Adipocyte (in vitro differentiated cells): ENCODE data around the gene GDI2.
"Not testable (repeated sequence)": the region's sequence is repeated elsewhere in the genome, so short reads cannot be mapped to it uniquely, and the experiment has no call there.

ENCODE experiments used
- DNase-seq: peaks from one replicate; pipeline ENCODE4 v3.0.0-alpha.2; 2015; ENCODE audit warnings: low read depth
- H3K27me3 ChIP-seq: replicated peaks from 2 replicates; pipeline ENCODE4 v1.7.0; 2013; ENCODE audit warnings: mild to moderate bottlenecking, low read length, moderate library complexity; ENCODE audit not compliant: control insufficient read depth, insufficient read depth
- H3K36me3 ChIP-seq: 2 replicates; pipeline ENCODE4 v1.7.0; 2013; ENCODE audit warnings: low read length, mild to moderate bottlenecking, moderate library complexity; ENCODE audit not compliant: control insufficient read depth, insufficient read depth, severe bottlenecking
- H3K4me1 ChIP-seq: 2 replicates; pipeline ENCODE4 v1.7.0; 2013; ENCODE audit warnings: mild to moderate bottlenecking, low read length, moderate library complexity; ENCODE audit not compliant: control insufficient read depth, insufficient read depth
- H3K4me3 ChIP-seq: 2 replicates; pipeline ENCODE4 v1.7.0; 2013; ENCODE audit warnings: mild to moderate bottlenecking, low read length, moderate library complexity
- H3K9ac ChIP-seq: 2 replicates; pipeline ENCODE4 v1.7.0; 2013; ENCODE audit warnings: mild to moderate bottlenecking, low read length, moderate library complexity
- H3K9me3 ChIP-seq: 2 replicates; pipeline ENCODE4 v1.7.0; 2013; ENCODE audit warnings: mild to moderate bottlenecking, low read length, moderate library complexity; ENCODE audit not compliant: control insufficient read depth

The GDI2 gene

GRCh38 chr10:5813341-5814109 is at the start of gene GDI2:
Gene GDI2 (minus strand): TSS chr10:5813434. CDS start chr10:5813258, 176 bp downstream.
- H3K36me3 ChIP-seq, result no peaks in the 10 kb centered on the region
- DNase-seq, result peak; percentile 98
- H3K9ac ChIP-seq, result peak within 1 kb of the TSS; percentile 100
- H3K4me3 ChIP-seq, result peak within 1 kb of the TSS; percentile 100
- H3K9me3 ChIP-seq, result no peaks in the 10 kb centered on the region
- peaks cover 40% of the 10 kb centered on the region for H3K4me1 ChIP-seq
- no peaks in the 10 kb centered on the region for H3K27me3 ChIP-seq

- H3K36me3 ChIP-seq, result no peaks in the 10 kb centered on the region
- DNase-seq, result no peak
- H3K9ac ChIP-seq, result no peak overlapping the region
- no peak overlapping the region for H3K4me3 ChIP-seq
- H3K4me1 ChIP-seq, result peaks cover 5% of the 10 kb centered on the region
- no peaks in the 10 kb centered on the region for H3K9me3 ChIP-seq
- no peaks in the 10 kb centered on the region for H3K27me3 ChIP-seq
These were observed 49.2 kb upstream of the GDI2 start for GRCh38 chr10:5862360-5862961.

DNA sequence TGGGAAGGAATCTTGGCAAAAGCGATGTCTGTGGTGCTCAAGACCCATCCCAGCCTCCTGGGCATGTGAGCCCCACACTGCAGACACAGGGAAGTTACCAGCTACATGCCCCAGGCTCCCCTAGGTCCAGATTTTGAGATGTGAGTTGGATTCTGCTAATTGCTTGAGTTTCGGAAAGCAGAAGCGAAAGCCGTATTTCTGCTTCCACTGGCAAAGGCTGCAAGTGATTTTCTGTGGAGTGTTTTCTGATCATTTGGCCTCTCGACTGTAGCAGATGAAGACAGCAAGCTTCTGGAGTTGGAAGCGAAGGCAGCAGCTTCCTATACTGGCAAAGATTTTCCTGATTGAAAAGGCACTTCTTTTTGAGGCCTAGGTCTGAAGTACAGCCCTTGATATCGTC is 46.8 kb upstream of the GDI2 start:
- Histone ChIP-seq H3K9me3 (no peaks in the 10 kb centered on the region), H3K4me3 (no peak overlapping the region), H3K27me3 (peaks cover 6% of the 10 kb centered on the region), H3K9ac (no peak overlapping the region), H3K4me1 (peaks cover 5% of the 10 kb centered on the region), H3K36me3 (no peaks in the 10 kb centered on the region)
- DNase-seq, result no peak

DNA sequence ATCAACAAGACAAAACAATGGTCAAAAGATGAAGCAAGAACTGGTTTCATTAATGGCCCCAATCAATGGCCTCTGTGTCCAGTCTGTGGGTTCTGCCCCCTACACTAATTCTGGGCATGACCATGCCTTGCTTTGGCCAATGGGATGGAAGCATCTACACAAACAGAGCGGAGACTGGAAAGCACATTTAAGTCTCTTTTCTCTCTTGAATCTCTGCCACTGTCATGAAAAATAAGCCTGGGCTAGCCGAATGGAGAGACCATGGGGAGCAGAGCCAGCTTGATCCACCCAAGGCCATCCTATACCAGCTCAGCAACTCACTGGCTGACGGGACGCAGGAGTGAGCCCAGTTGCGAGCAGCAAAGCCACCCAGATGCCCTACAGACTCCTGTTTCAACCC is 45.6 kb upstream of the GDI2 start:
- Histone ChIP-seq H3K36me3 (no peaks in the 10 kb centered on the region), H3K9me3 (no peaks in the 10 kb centered on the region), H3K4me1 (peaks cover 5% of the 10 kb centered on the region), H3K27me3 (peaks cover 6% of the 10 kb centered on the region), H3K4me3 (no peak overlapping the region), H3K9ac (no peak overlapping the region)
- no peak for DNase-seq

DNA sequence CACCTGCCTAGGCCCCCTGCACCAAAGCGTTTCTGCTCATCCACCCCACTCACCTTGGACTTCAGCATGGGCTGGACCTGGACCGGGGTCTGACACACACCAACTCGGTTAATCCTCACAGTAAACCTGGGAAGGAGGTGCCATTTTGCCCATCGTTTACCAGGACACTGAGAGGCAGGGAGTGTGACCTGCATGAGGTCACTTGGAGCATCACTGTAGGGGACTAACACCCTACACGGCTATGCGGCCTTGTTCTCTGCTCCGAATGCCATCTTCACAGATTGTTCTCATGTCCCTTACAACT is 43.4 kb upstream of the GDI2 start:
- Histone ChIP-seq H3K36me3 (no peaks in the 10 kb centered on the region), H3K9me3 (no peaks in the 10 kb centered on the region), H3K4me1 (peaks cover 5% of the 10 kb centered on the region), H3K4me3 (no peak overlapping the region), H3K27me3 (peaks cover 6% of the 10 kb centered on the region), H3K9ac (no peak overlapping the region)
- no peak for DNase-seq

- peaks cover 6% of the 10 kb centered on the region for H3K27me3 ChIP-seq
- no peaks in the 10 kb centered on the region for H3K36me3 ChIP-seq
- no peak for DNase-seq
- no peak overlapping the region for H3K4me3 ChIP-seq
- H3K4me1 ChIP-seq, result no peaks in the 10 kb centered on the region
- H3K9ac ChIP-seq, result no peak overlapping the region
- H3K9me3 ChIP-seq, result no peaks in the 10 kb centered on the region
These were observed 42.9 kb upstream of the GDI2 start for GRCh38 chr10:5855979-5856700.

DNA sequence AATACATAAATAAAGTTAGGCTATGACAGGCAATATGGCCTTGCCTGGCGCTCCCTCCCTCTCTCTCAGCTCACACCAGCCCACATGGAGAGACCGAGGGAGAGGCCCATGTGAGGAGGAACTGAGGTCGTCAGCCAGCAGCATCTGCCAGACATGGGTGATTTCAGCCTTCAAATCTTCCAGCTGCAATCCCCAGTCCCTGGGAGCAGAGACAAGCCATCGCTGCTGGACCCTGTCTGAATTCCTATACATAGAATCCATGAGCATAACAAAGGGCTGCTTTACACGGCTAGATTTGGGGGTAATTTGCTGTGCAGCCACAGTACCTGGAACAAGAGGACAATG is 40.9 kb upstream of the GDI2 start:
- no peaks in the 10 kb centered on the region for H3K4me1 ChIP-seq
- H3K9ac ChIP-seq, result no peak overlapping the region
- H3K27me3 ChIP-seq, result peaks cover 6% of the 10 kb centered on the region
- DNase-seq, result no peak
- H3K9me3 ChIP-seq, result no peaks in the 10 kb centered on the region
- H3K4me3 ChIP-seq, result no peak overlapping the region
- H3K36me3 ChIP-seq, result no peaks in the 10 kb centered on the region

DNA sequence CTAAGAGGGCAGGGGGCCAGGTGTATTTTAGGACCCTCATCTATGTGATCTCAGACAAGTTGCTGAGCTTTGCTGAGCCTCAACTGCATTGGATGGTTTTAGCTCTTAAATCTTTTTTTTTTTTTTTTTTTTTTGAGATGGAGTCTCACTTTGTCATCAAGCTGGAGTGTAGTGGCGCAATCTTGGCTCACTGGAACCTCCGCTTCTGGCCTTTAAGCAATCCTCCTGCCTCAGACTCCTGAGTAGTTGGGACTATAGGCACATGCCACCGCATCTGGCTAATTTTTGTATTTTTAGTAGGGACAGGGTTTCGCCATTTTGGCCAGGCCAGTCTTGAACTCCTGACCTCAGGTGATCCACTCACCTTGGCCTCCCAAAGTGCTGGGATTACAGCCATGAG is 33.4 kb upstream of the GDI2 start:
- not testable (repeated sequence) for H3K9me3 ChIP-seq, H3K36me3 ChIP-seq, H3K9ac ChIP-seq, H3K4me3 ChIP-seq, H3K4me1 ChIP-seq, DNase-seq, H3K27me3 ChIP-seq

- Histone ChIP-seq H3K4me1 (peaks cover 12% of the 10 kb centered on the region), H3K27me3 (no peaks in the 10 kb centered on the region), H3K9ac (no peak overlapping the region), H3K36me3 (no peaks in the 10 kb centered on the region), H3K4me3 (peak overlapping the region; percentile 37), H3K9me3 (no peaks in the 10 kb centered on the region)
- DNase-seq, result no peak
These were observed 31.3 kb upstream of the GDI2 start for GRCh38 chr10:5844345-5845055.

DNA sequence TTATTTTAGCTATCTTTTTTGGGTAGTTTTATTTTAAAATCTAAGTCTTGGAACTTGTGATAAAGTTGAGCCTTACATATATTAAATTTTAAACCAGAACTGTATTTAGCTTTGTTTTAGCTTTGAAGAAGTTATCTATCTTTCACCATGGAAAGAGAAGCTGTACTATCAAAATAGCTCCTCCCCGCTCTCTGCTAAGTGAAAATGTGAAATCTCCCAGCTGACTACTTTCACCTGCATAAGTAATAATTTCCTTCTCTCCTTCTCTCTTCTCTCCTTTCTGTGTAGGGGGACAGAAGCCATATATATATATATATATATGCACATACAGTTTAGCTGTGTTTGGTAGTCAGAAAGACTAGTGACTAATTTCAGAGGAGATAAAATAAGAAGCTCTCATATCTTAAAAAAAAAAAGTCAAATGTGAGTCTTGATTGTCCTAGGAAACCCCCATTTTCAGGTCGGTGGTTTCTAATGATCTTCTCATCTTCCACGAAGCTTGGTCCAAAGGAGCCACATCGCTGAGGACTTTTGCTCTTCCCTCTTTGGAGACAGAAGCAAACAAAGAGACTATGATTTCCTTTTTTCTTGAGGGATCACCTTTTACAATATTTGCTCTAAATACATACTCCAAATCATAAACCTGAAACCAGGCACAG is 30.6 kb upstream of the GDI2 start:
- Histone ChIP-seq H3K9me3 (no peaks in the 10 kb centered on the region), H3K4me3 (no peak overlapping the region), H3K9ac (no peak overlapping the region), H3K27me3 (no peaks in the 10 kb centered on the region), H3K4me1 (peaks cover 12% of the 10 kb centered on the region), H3K36me3 (no peaks in the 10 kb centered on the region)
- DNase-seq, result no peak

GRCh38 chr10:5841965-5842364 is 28.7 kb upstream of the GDI2 start:
- Histone ChIP-seq H3K9ac (no peak overlapping the region), H3K4me1 (peaks cover 12% of the 10 kb centered on the region), H3K36me3 (no peaks in the 10 kb centered on the region), H3K9me3 (no peaks in the 10 kb centered on the region), H3K27me3 (no peaks in the 10 kb centered on the region), H3K4me3 (no peak overlapping the region)
- DNase-seq, result no peak
